ENCODE data around the gene SIGLEC15.

SIGLEC15 gene

DNA sequence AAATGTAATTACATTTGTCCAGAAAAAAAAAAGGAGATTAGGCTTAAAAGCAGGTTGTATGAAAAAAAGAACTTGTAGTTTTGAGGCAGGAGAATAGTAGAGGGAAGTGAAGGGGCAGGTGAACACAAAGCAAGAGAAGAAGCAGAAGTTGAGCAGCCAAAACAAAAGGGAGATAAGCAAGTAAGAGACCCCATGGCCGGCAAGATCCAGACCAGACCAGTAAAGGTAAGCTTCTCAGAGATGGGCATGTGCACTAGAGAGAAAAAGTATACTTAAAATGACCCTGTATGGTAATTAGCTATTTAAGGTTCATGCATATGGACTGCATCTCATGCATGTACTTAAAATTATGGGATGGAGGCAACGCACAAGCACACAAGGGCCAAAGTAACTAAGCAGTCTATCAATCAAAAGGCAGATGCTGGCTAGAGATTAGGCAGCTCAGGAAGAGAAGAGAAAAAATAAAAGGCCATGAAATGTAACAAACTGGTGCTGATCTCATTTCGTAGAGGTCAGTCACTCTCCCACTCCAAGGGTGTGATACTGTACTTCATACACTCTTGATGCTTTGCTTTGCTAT, 9.7 kb downstream of the SIGLEC15 start:
- Histone ChIP-seq H3K4me1 (ENCODE audit: control insufficient read depth, insufficient read depth, low read length) (peaks cover 20% of the 10 kb centered on the region), H3K9me3 (ENCODE audit: control insufficient read depth in 2 of 2, low read length in 2 of 2) (no peaks in the 10 kb centered on the region), H3K4me3 (ENCODE audit: low read length in 2 of 2) (no peak overlapping the region), H3K27me3 (ENCODE audit: control insufficient read depth in 1 of 2, insufficient read depth in 2 of 2, low read length in 2 of 2) (peaks cover 36 to 54% of the 10 kb centered on the region in 2 donors), H3K27ac (ENCODE audit: low read length) (no peak overlapping the region), H3K36me3 (ENCODE audit: control insufficient read depth in 2 of 2, insufficient read depth in 2 of 2, low read length in 2 of 2) (no peaks in the 10 kb centered on the region), H3K9ac (ENCODE audit: low read length in 2 of 2) (no peak overlapping the region)

DNA sequence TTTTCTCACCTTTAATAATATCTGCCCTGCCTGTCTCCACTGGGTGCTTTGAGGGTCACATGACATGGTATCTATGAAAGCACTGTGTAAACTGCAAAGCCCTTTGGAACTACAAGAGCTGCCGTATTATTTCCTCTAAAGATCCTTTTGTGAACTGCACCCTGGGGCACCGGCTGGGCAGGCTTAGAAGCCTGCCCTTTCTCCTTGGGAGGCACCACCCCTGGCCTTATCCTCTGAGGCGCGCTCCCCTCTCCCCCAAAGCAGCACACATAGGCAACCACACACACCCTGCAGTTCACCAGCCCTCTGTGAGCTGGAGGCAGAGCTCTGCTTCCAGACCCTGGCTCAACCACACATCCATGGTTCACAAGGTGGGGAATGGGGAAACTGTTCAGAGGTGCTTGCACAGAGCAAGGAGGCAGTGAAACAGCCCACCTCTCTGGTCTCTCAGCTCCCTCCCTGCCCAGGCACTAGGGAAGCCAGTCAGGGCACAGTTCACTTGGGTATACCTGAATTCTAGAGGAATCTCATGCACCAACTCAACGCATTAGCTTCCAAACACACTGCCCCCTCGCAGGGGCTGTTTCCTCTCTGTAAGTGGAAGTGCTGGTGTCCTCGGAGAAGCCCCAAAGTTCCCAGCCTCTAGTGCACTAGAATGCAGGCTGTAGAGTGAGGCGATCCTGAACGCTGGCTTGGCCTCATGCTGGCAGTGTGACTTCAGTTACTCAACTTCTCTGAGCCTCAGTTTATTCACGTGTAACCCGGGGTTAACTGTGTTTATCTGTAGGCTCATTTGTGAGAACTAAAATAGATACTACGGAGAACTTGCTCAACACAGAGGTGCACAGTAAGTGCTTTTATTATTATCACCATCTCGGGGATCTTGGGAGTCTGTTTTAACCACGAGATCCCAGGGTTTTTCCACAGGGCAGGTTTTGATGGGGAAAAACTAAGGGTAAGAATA, 11.0 kb downstream of the SIGLEC15 start:
- peaks cover 20% of the 10 kb centered on the region for H3K4me1 ChIP-seq (ENCODE audit: control insufficient read depth, insufficient read depth, low read length)
- H3K9ac ChIP-seq (ENCODE audit: low read length in 2 of 2): no peak overlapping the region
- H3K36me3 ChIP-seq (ENCODE audit: control insufficient read depth in 2 of 2, insufficient read depth in 2 of 2, low read length in 2 of 2): no peaks in the 10 kb centered on the region
- H3K4me3 ChIP-seq (ENCODE audit: low read length in 2 of 2): no peak overlapping the region
- H3K9me3 ChIP-seq (ENCODE audit: control insufficient read depth in 2 of 2, low read length in 2 of 2): no peaks in the 10 kb centered on the region
- peaks cover 41 to 54% of the 10 kb centered on the region in 2 donors for H3K27me3 ChIP-seq (ENCODE audit: control insufficient read depth in 1 of 2, insufficient read depth in 2 of 2, low read length in 2 of 2)
- H3K27ac ChIP-seq (ENCODE audit: low read length): no peak overlapping the region

DNA sequence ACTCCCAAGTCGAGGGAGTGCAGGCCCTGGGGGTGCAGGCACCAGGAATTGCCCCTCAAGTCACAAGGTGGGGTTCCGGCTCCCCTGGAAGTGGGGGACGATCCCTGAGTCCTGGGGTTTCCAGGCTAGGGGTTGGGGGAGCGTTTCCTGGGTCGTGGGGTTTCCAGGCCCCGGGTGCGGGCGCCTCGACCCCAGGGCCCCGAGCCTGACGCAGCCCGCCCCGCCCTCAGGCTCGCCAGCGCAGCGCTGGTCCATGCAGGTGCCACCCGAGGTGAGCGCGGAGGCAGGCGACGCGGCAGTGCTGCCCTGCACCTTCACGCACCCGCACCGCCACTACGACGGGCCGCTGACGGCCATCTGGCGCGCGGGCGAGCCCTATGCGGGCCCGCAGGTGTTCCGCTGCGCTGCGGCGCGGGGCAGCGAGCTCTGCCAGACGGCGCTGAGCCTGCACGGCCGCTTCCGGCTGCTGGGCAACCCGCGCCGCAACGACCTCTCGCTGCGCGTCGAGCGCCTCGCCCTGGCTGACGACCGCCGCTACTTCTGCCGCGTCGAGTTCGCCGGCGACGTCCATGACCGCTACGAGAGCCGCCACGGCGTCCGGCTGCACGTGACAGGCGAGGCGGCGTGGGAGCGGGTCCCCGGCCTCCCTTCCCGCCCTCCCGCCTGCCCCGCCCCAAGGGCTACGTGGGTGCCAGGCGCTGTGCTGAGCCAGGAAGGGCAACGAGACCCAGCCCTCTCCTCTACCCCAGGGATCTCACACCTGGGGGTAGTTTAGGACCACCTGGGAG, 12.0 kb downstream of the SIGLEC15 start:
- no peak overlapping the region for H3K27ac ChIP-seq (ENCODE audit: low read length)
- H3K4me3 ChIP-seq (ENCODE audit: low read length in 2 of 2): peak overlapping the region; percentile 18 to 64
- no peaks in the 10 kb centered on the region for H3K9me3 ChIP-seq (ENCODE audit: control insufficient read depth in 2 of 2, low read length in 2 of 2)
- H3K4me1 ChIP-seq (ENCODE audit: control insufficient read depth, insufficient read depth, low read length): peaks cover 20% of the 10 kb centered on the region
- H3K27me3 ChIP-seq (ENCODE audit: control insufficient read depth in 1 of 2, insufficient read depth in 2 of 2, low read length in 2 of 2): peaks cover 41 to 52% of the 10 kb centered on the region in 2 donors
- H3K9ac ChIP-seq (ENCODE audit: low read length in 2 of 2): no peak overlapping the region
- no peaks in the 10 kb centered on the region for H3K36me3 ChIP-seq (ENCODE audit: control insufficient read depth in 2 of 2, insufficient read depth in 2 of 2, low read length in 2 of 2)

DNA sequence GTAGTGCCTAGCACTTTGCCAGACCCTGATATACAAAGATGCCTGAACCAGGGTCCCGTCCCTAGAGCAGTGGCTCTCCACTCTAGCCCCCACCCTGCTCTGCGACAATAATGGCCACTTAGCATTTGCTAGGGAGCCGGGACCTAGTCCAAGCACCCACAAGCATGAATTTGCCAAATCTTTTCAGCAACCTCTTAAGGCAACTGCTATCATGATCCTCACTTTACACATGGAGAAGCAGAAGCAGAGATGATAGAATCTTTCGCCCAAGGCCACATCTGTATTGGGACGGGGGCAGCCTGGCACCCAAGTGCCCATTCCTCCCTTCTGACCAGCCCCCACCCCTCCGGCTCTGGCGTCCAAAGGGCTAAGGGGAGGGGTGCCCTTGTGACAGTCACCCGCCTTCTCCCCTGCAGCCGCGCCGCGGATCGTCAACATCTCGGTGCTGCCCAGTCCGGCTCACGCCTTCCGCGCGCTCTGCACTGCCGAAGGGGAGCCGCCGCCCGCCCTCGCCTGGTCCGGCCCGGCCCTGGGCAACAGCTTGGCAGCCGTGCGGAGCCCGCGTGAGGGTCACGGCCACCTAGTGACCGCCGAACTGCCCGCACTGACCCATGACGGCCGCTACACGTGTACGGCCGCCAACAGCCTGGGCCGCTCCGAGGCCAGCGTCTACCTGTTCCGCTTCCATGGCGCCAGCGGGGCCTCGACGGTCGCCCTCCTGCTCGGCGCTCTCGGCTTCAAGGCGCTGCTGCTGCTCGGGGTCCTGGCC, 13.0 kb downstream of the SIGLEC15 start:
- H3K27me3 ChIP-seq (ENCODE audit: control insufficient read depth in 1 of 2, insufficient read depth in 2 of 2, low read length in 2 of 2): peaks cover 38 to 50% of the 10 kb centered on the region in 2 donors

DNA sequence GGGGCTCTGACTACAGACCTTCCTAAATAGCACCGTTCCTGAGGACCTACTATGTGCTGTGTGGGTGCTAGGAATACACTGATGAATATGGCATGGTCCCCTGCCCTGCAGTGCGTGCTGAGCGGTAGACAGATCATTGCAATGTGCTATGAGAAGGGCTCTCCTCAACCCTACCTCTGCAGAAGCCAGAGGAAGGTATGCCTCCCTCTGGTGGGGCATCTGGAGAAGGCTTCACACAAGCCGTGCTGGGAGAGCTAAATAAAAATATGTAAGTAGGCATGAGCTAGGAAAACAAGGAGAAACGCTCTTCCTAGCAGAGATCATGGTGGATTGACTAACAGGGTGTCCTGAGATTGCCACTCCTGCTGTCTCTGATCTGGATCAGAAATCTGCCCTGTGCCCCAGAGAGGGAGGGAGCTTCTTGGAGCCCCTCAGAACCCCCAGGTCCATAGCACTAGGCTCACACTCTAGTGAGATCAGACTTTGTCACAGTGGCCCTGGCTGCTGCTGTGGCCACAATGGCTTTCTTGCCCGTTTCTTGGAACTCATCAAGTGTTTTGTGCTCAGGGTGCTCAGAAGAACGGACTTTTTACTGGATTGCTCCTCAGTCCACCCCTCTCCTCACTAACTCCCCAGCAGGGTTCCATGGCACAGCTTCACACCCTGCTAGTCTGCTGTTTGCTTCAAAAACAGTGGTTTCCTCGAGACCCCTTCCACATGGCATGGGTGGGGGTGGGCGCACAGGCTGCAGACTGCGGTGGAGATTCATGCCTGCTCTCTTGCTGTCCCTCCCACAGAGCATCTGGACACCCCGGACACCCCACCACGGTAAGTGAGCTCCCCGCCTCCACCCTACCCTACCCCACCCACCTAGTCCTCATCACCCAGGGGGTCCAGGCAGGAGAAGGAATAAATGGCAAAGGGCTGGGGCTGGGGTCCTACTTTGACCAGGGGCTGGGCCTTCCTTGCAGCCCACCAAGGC, 14.2 kb downstream of the SIGLEC15 start:
- Histone ChIP-seq H3K27ac (ENCODE audit: low read length) (no peak overlapping the region), H3K4me3 (ENCODE audit: low read length in 2 of 2) (no peak overlapping the region), H3K9ac (ENCODE audit: low read length in 2 of 2) (no peak overlapping the region), H3K27me3 (ENCODE audit: control insufficient read depth in 1 of 2, insufficient read depth in 2 of 2, low read length in 2 of 2) (peaks cover 30 to 43% of the 10 kb centered on the region in 2 donors), H3K36me3 (ENCODE audit: control insufficient read depth in 2 of 2, insufficient read depth in 2 of 2, low read length in 2 of 2) (no peaks in the 10 kb centered on the region), H3K4me1 (ENCODE audit: control insufficient read depth, insufficient read depth, low read length) (peaks cover 20% of the 10 kb centered on the region), H3K9me3 (ENCODE audit: control insufficient read depth in 2 of 2, low read length in 2 of 2) (no peaks in the 10 kb centered on the region)

More for the DNA sequence above, 13.0 kb downstream of the SIGLEC15 start:
- Histone ChIP-seq H3K27ac (ENCODE audit: low read length) (no peak overlapping the region), H3K4me1 (ENCODE audit: control insufficient read depth, insufficient read depth, low read length) (peaks cover 20% of the 10 kb centered on the region), H3K9me3 (ENCODE audit: control insufficient read depth in 2 of 2, low read length in 2 of 2) (no peaks in the 10 kb centered on the region), H3K4me3 (ENCODE audit: low read length in 2 of 2) (peak overlapping the region in 1 of 2 donors; percentile 64), H3K36me3 (ENCODE audit: control insufficient read depth in 2 of 2, insufficient read depth in 2 of 2, low read length in 2 of 2) (no peaks in the 10 kb centered on the region), H3K9ac (ENCODE audit: low read length in 2 of 2) (no peak overlapping the region)

DNA sequence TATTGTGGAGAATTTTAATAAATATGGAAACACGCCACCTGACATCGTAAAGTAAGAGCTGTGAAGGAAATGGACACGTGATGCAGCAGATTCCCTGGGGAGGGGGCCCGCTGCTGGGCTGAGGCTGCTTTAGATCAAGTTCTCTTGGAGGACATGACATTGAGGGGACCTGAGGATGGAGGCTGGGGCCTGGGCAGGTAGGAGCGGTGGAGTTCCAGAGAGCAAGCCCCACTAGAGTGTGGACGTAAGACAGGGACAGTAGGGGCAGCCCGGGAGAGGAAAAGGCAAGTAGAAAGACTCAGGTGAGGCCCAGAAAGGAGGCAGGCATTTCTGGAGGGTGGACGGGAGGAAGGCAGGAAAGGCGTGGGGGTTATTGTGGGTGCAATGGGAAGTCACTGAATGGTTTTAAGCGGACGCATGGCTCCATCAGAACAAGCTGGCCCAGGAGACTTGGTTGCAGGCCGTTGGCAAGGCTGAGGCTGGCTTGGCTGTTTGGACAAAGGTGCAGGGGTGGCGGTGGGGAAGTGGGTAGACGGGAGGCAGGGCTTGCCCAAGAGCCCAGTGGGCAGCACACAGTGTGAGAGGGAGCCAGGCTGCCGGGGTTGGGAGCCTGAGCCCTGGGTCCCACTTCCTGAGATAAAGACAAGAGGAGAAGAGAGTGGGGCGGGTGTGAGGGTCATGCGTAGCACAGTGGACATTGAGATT, 15.7 kb downstream of the SIGLEC15 start:
- Histone ChIP-seq H3K9me3 (ENCODE audit: control insufficient read depth in 2 of 2, low read length in 2 of 2) (no peaks in the 10 kb centered on the region), H3K27me3 (ENCODE audit: control insufficient read depth in 1 of 2, insufficient read depth in 2 of 2, low read length in 2 of 2) (peaks cover 27 to 33% of the 10 kb centered on the region in 2 donors), H3K27ac (ENCODE audit: low read length) (no peak overlapping the region), H3K9ac (ENCODE audit: low read length in 2 of 2) (no peak overlapping the region), H3K4me1 (ENCODE audit: control insufficient read depth, insufficient read depth, low read length) (peaks cover 20% of the 10 kb centered on the region), H3K4me3 (ENCODE audit: low read length in 2 of 2) (no peak overlapping the region), H3K36me3 (ENCODE audit: control insufficient read depth in 2 of 2, insufficient read depth in 2 of 2, low read length in 2 of 2) (no peaks in the 10 kb centered on the region)

DNA sequence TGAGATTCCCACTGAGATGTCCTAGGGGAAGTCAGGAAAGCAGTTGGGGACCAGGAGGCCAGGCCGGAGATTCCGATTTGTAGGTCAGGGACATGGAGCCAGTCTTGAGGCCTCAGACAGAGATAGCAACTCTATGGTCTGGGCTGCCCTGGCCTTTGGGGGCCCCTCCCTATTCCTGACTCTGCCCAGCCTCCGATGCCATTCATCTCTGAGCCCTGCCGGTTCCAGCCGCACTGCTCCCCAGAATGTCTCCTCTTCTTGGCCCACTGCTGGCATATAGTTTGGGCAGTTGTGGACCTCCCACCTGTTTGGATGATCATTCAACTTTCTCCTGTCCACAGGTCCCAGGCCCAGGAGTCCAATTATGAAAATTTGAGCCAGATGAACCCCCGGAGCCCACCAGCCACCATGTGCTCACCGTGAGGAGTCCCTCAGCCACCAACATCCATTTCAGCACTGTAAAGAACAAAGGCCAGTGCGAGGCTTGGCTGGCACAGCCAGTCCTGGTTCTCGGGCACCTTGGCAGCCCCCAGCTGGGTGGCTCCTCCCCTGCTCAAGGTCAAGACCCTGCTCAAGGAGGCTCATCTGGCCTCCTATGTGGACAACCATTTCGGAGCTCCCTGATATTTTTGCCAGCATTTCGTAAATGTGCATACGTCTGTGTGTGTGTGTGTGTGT, 16.4 kb downstream of the SIGLEC15 start:
- Histone ChIP-seq H3K27ac (ENCODE audit: low read length) (no peak overlapping the region), H3K9ac (ENCODE audit: low read length in 2 of 2) (no peak overlapping the region), H3K9me3 (ENCODE audit: control insufficient read depth in 2 of 2, low read length in 2 of 2) (no peaks in the 10 kb centered on the region), H3K4me1 (ENCODE audit: control insufficient read depth, insufficient read depth, low read length) (peaks cover 20% of the 10 kb centered on the region), H3K4me3 (ENCODE audit: low read length in 2 of 2) (no peak overlapping the region), H3K36me3 (ENCODE audit: control insufficient read depth in 2 of 2, insufficient read depth in 2 of 2, low read length in 2 of 2) (no peaks in the 10 kb centered on the region), H3K27me3 (ENCODE audit: control insufficient read depth in 1 of 2, insufficient read depth in 2 of 2, low read length in 2 of 2) (peaks cover 20 to 27% of the 10 kb centered on the region in 2 donors)

DNA sequence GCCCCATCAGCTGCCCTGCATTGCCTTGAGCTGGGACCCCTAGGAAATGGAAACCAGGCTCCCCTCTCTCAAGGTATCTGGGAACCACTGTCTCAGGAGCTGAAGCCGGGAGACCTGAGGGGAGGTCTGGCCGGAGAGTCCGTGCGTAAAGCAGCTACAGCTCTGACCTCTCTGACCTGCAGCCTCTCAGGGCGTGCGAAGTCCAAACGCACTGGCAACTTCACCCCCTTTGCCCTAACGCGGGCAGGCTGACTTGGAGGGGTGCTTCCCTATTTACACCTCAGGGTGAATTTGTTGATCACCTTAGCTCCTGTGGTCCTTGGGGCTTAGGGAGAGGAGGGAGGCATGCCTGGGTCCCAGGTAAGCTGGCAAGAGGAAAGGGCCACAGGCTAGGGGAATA, 17.5 kb downstream of the SIGLEC15 start:
- H3K36me3 ChIP-seq (ENCODE audit: control insufficient read depth in 2 of 2, insufficient read depth in 2 of 2, low read length in 2 of 2): no peaks in the 10 kb centered on the region
- no peak overlapping the region for H3K9ac ChIP-seq (ENCODE audit: low read length in 2 of 2)
- no peaks in the 10 kb centered on the region for H3K9me3 ChIP-seq (ENCODE audit: control insufficient read depth in 2 of 2, low read length in 2 of 2)
- H3K4me3 ChIP-seq (ENCODE audit: low read length in 2 of 2): no peak overlapping the region
- peaks cover 8% of the 10 kb centered on the region for H3K4me1 ChIP-seq (ENCODE audit: control insufficient read depth, insufficient read depth, low read length)
- H3K27ac ChIP-seq (ENCODE audit: low read length): no peak overlapping the region
- peaks cover 15% of the 10 kb centered on the region in 2 donors for H3K27me3 ChIP-seq (ENCODE audit: control insufficient read depth in 1 of 2, insufficient read depth in 2 of 2, low read length in 2 of 2)

DNA sequence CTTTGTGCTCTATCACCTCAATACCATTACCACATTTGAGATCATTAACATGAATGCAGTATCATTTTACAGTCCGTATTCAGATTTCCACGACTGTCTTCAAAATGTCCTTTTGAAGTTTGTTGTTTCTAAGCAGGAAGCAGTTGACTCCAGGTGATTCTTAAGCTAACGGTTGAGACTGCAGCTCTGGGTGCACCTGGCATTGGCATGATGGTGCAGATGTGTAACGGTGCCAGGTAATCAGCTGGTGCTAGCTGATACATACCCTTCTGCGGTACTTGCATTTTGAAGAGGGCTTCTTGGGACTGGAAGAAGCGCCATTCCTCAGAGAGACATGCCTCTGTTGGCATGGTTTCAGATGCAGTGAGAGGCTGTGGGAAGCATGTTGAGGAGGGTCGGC, 19.5 kb downstream of the SIGLEC15 start:
- Histone ChIP-seq H3K9me3 (ENCODE audit: control insufficient read depth in 2 of 2, low read length in 2 of 2) (no peaks in the 10 kb centered on the region), H3K27ac (ENCODE audit: low read length) (no peak overlapping the region), H3K27me3 (ENCODE audit: control insufficient read depth in 1 of 2, insufficient read depth in 2 of 2, low read length in 2 of 2) (peaks cover 2 to 4% of the 10 kb centered on the region in 2 donors), H3K4me1 (ENCODE audit: control insufficient read depth, insufficient read depth, low read length) (no peaks in the 10 kb centered on the region), H3K9ac (ENCODE audit: low read length in 2 of 2) (no peak overlapping the region), H3K36me3 (ENCODE audit: control insufficient read depth in 2 of 2, insufficient read depth in 2 of 2, low read length in 2 of 2) (peaks cover 2 to 5% of the 10 kb centered on the region in 2 donors), H3K4me3 (ENCODE audit: low read length in 2 of 2) (no peak overlapping the region)
